Activated CD4-positive, alpha-beta T cell treated with anti-CD3 and anti-CD28 coated beads for 1 hour (primary cell): ENCODE measurements around the gene MERTK.
"Not testable (repeated sequence)": the region's sequence is repeated elsewhere in the genome, so short reads cannot be mapped to it uniquely, and the experiment has no call there.

Experiments
- DNase-seq: peaks from one replicate; pipeline ENCODE4 v3.0.0-alpha.2; 2020

MERTK gene

DNA sequence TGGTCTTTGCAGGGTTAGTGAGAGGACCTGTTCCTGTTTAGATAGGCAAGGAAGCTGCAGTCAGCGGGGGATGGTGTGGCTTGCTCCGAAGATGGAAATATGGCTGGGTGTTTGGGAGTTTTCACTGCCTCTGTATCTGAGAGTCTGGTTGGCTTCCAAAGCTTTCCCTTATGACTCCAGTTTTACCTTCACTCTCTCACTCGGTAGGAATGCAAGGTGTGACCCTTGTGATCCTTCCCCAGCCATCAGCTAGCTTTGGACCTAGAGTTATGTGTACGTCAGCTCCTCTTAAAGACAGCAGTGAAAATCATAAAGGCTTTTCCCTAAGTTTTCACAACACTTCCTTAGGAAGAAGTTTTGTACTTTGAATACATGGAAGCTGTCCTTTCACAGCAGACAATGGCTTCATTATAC lies 121.2 kb downstream of the MERTK start:
- DNase-seq = no peak

DNA sequence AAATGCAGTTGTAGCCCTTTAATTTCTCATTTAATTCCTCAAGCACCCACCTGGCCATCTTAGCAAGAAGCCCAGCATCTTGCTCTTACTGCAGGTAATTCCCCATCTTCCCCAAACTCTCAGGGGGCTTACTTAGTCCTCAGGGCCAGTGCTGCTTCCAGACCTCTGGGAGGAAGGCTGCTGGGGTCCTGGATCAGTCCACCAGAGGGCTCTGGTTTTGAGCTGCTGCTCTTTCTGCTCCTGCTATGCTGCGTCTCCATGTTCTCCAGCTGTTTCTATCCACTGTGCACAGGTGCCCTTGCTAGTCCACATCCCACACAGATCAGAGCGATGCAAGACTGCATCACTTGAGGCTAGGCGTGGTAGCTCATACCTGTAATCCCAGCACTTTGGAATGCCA lies 122.2 kb downstream of the MERTK start:
- DNase-seq = no peak

DNA sequence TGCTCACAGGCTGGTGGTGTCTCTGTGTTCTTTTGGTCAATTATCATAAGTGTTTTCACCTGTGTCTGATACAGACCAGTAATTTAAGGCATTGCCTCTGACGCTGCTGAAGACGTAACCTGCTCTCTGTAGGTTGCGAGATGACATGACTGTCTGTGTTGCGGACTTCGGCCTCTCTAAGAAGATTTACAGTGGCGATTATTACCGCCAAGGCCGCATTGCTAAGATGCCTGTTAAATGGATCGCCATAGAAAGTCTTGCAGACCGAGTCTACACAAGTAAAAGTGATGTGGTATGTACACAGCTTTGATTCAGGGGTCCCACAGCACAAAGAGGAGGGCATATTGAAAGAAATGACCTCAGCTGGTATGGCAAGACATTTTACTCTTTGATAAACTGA lies 122.9 kb downstream of the MERTK start:
- DNase-seq = no peak

DNA sequence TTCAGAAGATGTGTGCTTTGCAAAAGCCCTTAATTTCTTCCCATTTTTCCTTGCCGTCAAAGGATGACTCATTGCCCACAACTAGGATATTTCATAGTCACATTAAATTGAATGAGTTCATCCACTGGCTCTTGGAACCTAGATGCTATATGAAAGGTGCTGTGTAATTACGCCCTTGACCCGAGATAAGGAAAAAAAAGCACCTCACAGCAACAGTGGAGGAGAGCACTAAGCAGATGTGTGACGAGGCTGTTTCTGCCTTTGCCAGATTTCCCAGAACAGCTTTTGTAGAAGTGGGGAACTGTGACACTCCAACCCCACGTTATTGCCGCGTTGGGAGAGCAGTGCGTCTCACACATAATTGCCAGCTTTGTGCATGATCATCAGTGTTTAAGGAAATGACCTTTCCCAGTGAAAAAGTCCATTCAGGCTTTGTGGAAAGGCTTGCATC lies 123.4 kb downstream of the MERTK start:
- no peak for DNase-seq

DNA sequence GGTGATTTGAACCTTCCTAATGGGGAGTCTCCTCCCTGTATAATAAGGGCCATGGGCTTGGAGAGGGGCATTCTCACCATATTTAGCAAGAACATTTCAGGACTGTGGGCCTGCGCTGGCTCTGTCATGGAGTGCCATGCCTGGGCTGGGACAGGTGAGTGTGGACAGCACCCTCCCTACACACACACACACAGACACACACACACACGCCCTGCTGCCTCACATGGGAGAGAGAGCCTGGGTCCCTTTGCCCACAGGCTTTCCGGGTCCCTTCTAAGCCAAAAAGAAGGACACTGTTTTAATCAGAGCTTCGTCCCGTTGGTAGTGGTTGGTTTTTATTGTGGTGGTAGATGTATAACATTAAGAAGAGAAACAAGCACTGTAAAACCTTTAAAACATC lies 125.3 kb downstream of the MERTK start:
- DNase-seq = no peak

DNA sequence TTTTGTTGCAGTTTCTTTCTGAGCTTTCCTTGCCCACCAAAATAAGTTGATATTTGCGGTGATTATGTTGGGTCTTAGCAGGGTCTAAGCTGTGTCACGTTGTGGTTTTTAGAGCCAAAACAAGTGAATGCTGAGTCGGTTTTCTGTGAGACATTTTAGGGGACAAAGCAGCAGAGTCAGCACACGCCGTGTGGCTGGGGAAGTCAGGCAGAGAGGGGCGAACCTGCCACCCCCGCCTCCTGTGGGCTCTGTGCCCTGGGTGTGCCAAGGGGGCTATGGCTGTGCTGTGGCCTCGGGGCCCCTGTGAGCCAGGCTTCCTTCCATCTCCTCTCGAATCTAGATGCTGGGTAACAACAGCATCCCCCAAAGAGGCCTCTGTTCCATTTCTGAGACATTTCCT lies 125.8 kb downstream of the MERTK start:
- DNase-seq = no peak

DNA sequence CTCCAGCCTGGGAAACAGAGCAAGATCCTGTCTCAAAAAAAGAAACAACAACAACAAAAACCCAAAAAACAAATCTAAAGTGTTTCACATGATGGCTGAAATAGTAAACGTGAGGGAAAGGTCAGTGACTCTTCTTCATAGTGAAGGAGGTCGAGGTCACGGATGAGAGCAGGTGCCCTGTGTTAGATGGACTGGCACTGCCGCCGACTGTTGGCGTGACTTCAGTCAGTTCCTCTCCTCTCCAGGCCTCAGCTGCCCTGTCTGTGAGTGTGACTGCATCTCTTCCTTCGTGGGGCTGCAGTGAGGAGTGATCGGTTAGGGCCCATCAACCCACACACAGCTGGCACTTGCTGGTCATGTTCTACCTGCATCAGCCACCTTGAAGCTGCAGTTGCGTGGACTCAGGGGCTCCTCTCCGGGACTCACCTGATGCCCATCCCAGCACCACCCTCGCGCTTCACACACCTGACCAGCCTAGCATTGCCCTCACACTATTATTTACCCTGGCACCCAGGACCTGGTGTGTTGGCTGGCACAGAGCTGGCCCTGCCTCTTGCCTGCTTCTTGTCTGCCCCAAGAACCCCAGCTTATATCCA lies 126.6 kb downstream of the MERTK start:
- DNase-seq = no peak

DNA sequence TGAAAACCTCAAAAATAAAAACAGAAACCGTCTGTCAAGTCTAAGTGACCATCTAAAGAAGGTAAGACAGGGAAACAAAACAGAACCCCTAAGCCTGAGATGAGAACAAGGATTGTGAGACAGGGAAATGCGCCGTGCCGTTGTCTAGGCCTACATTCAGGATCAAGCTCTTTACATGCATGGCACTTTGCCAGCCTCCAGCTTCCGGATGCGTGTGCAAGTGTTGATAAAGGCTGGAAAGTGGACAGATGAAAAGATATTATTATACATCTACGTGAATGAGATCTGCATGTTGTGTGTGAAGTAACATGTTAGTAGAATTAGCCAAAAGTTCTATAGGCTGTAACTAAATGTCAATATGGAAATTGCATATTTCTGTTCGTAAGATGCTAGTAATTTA lies 128.1 kb downstream of the MERTK start:
- DNase-seq = no peak

DNA sequence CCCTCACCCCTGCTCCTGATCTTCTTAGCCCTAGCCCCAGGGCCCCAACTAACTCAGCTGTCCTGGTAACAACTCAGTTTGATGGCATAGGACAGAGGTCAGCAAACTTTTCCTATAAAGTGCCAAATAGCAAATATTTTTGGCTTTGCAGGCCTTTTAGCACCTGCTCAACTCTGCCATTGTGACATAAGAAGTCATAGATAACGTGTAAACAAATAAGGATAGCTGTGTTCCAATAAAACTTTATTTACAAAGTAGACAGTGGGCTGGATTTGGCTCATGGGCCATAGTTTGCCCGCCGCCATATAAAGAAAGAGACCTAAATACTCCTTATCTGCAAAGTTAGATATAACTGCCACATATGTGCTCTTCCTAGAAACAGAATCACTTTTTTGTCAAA lies 129.4 kb downstream of the MERTK start:
- DNase-seq = no peak

DNA sequence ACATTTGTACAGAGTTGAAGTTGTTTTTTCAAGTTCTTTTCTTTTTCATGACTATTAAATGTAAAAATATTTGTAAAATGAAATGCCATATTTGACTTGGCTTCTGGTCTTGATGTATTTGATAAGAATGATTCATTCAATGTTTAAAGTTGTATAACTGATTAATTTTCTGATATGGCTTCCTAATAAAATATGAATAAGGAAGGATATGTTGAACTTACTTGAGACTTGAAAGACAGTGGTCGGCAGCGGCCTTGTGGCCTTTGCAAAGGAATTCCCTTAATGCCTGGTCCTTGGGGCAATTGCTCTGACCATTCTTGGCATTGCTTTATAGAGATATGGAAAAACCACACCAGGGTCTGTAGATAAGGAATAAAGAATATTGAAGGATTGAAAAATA lies 130.8 kb downstream of the MERTK start:
- DNase-seq = no peak

DNA sequence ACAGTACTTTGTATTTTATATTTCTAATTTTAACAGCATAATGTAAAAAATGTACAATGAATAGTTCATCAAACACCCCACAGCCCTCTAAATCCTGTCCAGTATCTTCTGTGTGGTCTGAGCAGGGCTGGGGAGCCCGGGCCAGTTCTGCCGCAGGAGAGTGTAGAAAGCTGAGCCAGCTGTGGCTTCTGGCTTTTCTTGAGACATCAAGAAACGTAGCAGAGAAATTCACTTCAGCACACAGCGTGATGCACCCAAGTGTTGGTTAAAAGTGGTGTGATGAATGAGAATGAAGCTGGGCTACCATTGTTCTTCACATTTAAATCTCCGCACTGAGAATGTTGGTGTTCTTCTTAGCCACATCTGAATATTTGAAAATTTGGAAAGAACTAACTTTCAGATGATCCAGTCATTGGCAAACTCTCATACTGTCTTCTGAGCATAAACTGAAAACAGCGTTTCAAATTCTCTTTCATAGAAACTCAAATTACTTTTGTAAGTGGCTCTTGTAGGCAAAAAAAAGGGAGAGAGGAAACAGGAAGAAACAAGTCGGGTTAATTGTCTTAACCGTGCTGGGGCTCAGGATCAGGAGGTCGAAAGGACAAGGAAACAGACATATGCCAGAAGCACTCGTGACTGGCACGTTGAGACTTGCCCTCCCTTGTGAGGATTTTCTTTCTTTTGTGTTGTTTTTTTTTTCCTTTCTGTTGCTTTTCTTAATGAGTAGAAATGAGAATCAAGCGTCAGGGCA lies 133.2 kb downstream of the MERTK start:
- no peak for DNase-seq

DNA sequence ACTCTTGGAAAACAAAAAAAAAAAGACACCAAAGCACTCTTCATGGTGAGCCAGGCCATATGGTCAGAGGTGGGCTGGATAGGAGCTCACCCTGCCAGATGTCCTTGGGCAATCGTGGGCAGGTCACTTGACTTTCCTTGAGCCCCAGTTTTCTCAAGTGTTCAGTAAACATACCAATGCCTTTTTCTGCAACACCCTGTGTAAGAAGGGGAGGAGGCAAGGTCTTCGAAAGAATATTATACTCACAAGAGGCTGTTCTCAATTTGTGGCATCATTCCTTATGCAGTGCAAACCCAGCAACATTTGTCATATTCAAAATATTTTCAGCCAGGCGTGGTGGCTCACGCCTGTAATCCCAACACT lies 133.8 kb downstream of the MERTK start:
- DNase-seq = no peak

DNA sequence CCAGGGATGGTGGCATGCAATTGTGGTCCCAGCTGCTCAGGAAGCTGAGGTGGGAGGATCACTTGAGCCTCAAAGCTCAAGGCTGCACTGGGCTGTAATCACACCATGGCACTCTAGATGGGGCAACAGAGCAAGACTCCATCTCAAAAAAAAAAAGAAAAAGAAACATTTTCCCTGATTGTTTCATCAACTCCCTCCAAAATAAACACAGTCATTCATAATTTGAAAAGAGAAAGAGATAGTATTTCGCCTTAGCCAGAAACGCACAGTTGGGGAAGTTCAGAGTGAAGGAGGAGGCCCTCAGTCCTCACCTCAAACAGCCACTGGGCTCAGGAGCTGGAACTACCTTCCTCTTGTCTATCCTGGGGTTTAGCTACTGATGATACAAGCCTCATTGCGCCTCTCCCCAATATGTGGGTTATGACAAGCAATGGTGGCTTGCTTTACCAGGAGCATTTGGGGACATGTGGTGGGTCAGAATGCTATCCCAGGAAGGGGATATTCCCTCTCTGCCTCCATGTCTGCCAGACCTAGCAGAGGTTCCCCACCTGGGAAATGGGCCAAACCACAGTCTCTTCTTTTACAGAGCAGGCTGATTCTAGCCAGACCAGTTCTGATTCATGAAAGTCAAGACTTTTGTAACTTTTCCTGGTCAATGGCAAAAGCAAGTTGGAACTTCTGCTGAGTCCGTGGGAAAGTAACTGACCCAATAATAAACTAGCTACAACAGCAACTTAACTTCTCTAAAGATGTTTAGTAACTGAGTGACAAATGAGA lies 134.5 kb downstream of the MERTK start:
- no peak for DNase-seq

DNA sequence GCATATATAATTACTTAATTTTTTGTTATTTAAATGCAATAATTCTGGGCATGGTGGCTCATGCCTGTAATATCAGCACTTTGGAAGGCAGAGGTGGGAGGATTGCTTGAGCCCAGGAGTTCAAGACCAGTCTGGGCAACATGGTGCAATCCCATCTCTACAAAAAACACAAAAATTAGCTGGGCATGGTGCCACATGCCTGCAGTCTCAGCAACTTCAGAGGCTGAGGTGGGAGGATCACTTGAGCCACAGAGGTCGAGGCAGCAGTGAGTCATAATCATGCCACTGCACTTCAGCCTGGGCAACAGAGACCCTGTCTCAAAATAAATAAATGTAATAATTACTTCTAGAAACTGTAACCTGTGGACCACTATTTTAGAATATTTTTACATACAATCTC lies 135.2 kb downstream of the MERTK start:
- no peak for DNase-seq

DNA sequence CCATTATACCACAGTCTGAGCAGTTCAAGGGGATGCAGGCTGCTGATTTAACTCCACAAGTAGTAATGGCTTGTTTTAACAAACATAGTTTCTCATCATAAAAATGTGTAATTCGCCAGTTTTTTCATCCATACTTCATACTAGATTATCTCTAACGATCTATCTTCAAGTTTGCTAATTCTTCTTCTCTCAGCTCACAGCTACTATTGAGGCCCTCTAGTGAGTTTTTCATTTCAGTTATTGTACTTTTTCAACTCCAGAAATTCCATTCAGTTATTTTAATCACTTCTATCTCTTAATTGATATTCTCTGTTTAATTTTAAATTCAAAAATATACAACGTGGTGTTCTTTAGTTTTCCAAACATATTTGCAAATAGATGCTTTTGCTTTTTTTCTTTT lies 136.5 kb downstream of the MERTK start:
- no peak for DNase-seq

DNA sequence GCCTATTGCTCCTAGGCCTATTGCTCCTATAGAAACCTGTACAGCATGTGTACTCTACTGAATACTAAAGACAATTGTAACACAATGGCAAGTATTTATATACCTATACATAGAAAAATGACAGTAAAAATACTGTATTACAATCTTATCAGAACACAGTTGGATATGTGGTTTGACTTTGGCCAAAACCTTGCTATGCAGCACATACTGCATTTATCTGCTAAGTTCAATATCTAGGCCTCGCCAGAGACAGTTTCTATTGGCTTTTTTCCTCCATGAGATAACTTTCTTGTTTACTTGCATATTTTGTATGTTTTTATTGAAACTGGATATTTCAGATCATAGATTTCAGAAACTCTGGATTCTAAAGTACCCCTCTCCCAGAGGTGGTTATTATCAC lies 137.4 kb downstream of the MERTK start:
- DNase-seq = no peak

DNA sequence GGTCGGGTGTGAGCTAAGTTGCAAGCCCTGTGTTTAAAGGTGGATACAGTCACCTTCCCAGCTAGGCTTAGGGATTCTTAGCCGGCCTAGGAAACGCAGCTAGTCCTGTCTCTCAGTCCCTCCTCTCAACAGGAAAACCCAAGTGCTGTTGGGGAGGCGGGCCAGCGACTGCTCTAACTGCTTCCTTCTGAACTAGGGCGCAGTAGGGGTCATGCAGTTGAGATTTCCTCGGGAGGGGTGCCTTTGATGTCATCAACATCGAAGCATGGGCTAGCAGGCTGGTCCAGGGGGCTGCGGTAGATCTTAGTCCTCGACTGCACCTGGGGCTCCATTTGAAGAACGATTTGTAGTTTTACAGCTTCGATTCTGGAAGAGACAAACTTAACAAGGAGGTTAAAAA lies 141.1 kb downstream of the MERTK start:
- DNase-seq = not testable (repeated sequence)

DNA sequence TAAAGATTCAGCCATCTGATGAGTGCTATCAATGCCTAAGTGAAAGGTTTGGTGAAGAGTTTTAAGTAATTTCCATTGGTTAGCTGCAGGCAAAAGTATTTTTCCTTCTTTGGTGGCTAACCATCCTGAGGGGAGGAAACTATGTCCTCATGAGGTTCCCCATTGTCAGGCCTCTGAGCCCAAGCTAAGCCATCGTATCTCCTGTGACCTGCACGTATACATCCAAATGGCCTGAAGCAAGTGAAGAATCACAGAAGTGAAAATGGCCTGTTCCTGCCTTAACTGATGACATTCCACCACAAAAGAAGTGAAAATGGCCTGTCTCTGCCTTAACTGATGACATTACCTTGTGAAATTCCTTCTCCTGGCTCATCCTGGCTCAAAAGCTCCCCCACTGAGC lies 141.7 kb downstream of the MERTK start:
- DNase-seq = not testable (repeated sequence)

DNA sequence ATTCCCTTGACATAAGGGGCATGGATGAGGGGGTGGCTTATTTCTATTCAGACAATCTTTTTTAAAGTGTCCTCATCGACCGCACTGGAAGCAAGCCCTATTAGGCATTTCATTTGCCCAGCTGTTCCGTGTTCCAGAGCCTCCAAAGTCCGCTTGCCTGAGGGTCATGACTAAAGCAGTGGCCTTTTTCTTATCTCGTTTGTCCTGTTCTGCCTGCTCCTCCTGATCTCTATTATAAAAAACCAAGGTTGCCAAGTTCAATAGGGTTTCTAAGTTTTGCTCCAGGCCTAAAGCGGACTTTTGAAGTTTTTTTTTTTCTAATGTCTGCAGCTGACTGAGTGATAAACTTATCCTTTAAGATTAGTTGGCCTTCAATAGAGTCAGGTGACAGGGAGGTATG lies 143.1 kb downstream of the MERTK start:
- not testable (repeated sequence) for DNase-seq

DNA sequence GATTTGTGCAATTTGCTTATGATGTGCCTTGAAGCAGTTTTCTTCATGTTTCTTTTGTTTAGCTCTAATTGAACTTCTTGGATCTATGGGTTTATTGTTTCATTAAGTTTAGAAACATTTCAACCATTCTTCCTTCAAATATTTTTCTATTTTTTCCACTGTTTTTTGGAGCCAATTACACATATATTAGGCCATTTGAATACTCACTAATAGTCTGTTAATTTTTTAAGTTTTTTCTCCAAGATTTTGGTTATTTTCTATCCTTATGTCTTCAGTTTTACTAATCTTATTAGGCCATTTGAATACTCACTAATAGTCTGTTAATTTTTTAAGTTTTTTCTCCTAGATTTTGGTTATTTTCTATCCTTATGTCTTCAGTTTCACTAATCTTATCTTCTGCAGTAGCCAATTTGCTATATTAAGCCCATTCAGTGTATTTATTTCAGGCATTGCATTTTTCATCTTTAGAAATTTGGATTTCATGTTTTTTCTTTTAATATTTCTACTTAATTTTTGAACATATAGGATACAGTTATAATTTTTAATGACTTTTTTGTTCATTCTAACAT lies 147.1 kb downstream of the MERTK start:
- DNase-seq = no peak

DNA sequence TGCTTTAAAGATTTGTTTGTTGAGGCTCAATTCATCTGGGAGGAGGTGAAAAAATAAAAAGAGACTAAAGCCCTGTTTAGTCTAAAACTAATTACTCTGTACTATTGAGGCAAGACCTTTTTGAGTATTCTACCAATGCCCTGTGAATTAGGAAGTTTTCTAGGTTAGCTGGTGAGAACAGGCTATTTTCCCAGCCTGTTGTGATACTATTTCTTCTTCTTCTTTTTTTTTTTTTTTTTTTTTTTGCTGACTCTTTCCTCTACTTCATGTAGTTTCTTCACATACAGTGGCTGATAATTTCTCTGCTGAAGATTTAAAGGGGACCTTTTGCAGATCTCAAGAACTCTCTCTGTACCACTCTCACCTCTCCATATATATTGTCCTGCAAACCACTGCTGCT lies 147.8 kb downstream of the MERTK start:
- DNase-seq = no peak

DNA sequence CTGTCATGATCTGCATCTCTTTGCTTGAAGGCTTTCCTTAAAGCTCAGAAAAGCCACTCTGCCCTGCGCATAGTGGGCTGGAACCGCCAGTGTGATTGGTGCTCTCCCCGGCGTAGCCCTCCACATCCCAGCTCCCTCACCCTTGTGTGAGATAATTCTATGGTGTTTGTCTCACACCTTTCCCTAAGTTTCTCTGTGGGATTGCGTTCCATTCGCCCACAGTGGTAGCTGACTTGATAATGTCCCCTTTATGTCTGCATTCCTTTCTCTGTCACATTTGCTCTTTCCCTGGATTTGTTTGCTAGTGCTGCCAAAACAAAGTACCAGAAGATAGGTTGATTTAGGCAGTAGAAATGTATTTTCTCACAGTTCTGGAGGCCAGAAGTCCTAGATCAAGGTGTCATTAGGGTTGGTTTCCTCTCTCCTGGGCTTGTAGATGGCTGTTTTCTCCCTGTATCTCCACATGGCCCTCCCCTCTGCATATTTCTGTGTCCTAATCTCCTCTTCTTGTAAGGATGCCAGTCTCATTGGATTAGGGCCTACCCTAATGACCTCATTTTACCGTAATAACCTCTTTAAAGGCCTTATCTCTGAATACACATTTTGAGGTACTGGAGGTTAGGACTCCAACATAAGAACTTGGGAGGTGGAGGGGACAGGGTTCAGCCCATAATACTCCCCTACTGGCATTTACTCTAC lies 149.3 kb downstream of the MERTK start:
- no peak for DNase-seq

DNA sequence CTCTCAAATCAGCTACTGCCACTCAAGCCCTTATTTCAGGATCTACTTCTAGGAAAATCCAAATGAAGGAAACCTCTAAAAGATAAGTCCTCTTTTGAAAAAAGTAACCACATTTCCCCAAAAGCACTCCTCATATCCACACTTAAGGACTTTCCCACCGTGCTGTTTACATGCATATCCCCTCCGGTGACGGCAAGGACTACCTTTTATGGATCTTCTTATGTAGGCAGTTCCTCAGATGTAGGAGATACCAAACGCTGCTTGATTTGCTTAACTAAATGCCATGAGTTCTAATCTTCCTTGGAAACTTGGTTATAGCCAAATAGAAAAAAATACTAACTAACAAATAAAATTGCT lies 149.8 kb downstream of the MERTK start:
- DNase-seq = no peak
